Measurements from ENCODE around the gene H2BW2. TPM values are rescaled to one million over a fixed set of nuclear protein-coding genes. Genes with fewer than 3 reads are reported as not detected.
"Not testable (repeated sequence)": the region's sequence is repeated elsewhere in the genome, so short reads cannot be mapped to it uniquely, and the experiment has no call there.

H2BW2 gene
- total RNA-seq: not detected

- intact Hi-C loops (cut with DNase I): no loop called here
- ATAC-seq (no peak), DNase-seq (ENCODE audit: low spot score) (no peak)
These were observed at the start of gene H2BW2 for GRCh38 chrX:104039689-104040505. H2BW2 (plus strand) TSS chrX:104039956; CDS start chrX:104039995, 39 bp downstream.

GRCh38 chrX:103999234-103999633 is 40.5 kb upstream of the H2BW2 start:
- intact Hi-C loops (cut with DNase I): no loop called here
- DNase-seq (ENCODE audit: low spot score) (no peak), ATAC-seq (no peak)

DNA sequence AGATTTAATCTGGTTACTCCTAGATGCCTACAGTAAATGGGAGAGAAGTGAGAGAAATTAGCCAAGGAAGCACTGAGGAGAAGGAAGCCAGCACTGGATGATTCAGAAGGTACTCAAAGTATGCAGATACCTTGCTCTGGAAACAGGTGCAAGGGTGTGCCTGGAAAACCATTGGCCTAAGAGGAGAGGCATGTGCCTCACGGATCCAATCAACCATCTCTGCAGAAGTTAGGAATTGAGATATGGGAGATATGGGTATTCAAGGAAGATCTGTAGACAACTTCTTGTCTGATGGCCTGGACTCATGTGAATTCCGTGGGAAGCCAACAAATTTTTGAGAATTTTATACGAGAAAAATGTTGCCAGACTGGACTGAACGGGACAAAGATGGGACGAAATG is 30.9 kb upstream of the H2BW2 start:
- intact Hi-C loops (cut with DNase I): no loop called here
- DNase-seq (ENCODE audit: low spot score) (no peak), ATAC-seq (no peak)

DNA sequence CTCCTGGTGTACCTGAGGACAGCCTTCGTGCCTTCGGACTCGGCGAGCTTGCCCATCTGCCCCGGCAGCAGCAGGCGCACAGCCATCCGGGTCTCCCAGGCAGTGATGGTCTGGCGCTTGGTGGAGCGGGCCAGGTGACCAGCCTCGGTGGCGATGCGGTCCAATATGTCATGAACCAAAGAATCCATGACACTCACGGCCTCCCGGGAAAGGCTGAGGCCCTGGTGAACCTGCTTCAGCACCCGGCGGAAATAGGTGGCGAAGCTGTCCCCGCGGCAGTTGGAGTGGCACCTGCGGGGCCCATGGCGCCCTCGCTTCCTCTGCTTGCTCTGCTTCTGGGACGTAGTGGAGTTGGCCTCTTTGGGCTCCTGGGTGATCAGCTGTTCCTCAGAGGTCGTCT is 26.6 kb upstream of the H2BW2 start:
- ATAC-seq: no peak
- DNase-seq (ENCODE audit: low spot score): no peak
- intact Hi-C loops (cut with DNase I): no loop called here

DNA sequence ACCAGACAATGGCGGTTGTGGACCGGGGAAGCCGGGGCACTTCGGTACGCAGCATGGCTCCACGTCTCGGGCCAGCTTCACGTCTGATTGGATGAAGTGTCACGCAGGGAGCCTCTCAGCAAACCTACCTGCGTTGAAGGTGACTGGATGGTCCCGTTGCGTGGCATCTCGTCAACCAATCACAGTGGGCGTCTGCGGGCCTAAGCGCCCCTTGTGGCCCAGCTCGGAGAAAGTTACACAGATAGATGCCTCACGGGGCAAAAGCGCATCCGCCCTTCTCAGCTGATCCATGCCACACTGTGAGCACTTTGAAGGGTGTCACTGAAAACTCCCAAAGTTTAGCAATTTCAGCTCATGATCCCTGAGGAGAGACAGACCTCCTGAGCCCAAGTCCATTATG is 26.1 kb upstream of the H2BW2 start, which contains the start of gene H2BW1:
Gene H2BW1, minus strand, starts transcription at position 103 of the 400 bp plus-strand sequence. CDS start 132 bp downstream, outside the sequence.
- intact Hi-C loops (cut with DNase I): no loop called here
- ATAC-seq: no peak
- no peak for DNase-seq (ENCODE audit: low spot score)

DNA sequence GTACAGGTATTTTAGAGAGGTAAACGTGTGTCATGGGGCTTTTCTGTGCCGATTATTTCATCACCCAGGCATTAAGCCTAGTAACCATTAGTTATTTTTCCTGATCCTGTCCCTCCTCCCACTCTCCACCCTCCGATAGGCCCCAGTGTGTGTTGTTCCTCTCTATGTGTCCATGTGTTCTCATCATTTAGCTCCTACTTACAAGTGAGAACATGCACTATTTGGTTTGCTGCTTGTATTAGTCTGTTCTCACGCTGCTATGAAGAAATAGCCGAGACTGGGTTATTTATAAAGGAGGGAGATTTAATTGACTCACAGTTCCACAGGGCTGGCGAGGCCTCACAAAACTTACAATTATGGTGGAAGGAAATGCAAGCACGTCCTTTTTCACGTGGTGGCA is 24.2 kb upstream of the H2BW2 start:
- intact Hi-C loops (cut with DNase I); DNase-seq (ENCODE audit: low spot score): not testable (repeated sequence)

DNA sequence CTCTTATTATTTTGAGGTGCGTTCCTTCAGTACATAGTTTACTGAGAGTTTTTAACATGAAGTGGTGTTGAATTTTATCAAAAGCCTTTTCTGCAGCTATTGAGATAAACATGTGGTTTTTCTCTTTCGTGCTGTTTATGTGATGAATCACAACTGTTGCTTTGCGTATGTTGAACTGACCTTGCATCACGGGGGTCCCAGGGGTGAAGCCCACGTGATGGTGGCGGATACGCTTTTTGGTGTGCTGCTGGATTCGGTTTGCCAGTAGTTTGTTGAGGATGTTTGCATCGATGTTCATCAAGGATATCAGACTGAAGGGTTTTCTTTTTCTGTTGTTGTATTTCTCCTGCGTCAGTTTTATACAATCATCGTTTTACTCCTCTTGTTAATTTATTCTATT is 21.6 kb upstream of the H2BW2 start:
- intact Hi-C loops (cut with DNase I): no loop called here
- ATAC-seq (no peak), DNase-seq (ENCODE audit: low spot score) (no peak)

More for the DNA sequence above, 24.2 kb upstream of the H2BW2 start:
- ATAC-seq: not testable (repeated sequence)

- intact Hi-C loops (cut with DNase I): no loop called here
- DNase-seq (ENCODE audit: low spot score) (no peak), ATAC-seq (no peak)
These were observed 1.2 kb downstream of the H2BW2 start for GRCh38 chrX:104041003-104041402.

GRCh38 chrX:104045642-104046041 is 5.9 kb downstream of the H2BW2 start:
- no peak for ATAC-seq
- intact Hi-C loops (cut with DNase I): no loop called here
- no peak for DNase-seq (ENCODE audit: low spot score)

DNA sequence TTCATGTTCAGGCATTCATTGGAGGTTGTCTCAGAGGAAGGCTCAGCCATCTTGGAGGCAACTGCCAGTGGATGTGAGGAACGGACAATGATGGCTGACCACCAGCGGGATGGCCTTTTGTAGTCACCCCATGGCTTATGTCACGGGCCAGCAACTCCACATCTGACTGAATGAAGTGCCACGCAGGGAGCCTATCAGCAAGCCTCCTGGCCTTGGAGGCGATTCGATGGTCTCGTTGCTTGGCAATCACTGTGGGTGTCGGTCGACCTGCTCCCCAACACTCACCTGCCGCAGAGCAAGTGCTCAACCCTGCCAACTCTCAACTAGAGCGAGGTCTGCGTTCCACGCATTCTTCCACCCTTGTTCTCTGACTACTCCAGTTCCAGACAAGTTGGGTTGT is 7.4 kb downstream of the H2BW2 start:
- DNase-seq (ENCODE audit: low spot score): no peak
- intact Hi-C loops (cut with DNase I): no loop called here
- ATAC-seq: no peak

DNA sequence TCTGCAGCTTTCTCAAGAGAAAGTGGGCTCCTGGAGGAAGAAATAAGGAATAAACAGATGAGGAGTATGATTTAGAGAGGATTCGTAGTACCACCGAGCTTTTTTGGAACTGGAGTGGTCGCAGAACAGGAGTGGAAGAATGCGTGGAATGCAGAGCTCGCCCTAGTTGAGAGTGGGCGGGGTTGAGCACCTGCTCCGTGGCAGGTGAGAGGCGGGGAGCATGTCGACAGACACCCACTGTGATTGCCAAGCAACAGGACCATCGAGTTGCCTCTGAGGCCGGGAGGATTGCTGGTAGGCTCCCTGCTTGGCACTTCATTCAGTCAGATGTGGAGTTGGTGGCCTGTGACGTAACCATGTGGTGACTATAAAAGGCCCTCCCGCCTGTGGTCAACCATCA is 15.2 kb downstream of the H2BW2 start:
- ATAC-seq; DNase-seq (ENCODE audit: low spot score); intact Hi-C loops (cut with DNase I): not testable (repeated sequence)

DNA sequence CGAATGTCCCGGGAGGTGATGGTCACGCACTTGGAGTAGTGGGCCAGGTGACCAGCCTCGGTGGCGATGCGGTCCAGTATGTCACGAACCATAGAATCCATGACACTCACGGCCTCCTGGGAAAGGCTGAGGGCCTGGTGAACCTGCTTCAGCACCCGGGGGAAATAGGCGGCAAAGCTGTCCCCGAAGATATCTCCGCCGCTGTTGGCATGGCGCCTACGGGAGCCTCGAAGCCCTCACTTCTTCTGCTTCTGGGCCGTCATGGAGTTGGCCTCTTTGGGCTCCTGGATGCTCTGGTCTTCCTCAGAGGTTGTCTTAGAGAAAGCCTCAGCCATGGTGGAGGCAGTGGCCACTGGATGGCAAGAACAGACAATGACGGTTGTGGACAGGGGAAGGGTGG is 22.9 kb downstream of the H2BW2 start:
- ATAC-seq; intact Hi-C loops (cut with DNase I); DNase-seq (ENCODE audit: low spot score): not testable (repeated sequence)

DNA sequence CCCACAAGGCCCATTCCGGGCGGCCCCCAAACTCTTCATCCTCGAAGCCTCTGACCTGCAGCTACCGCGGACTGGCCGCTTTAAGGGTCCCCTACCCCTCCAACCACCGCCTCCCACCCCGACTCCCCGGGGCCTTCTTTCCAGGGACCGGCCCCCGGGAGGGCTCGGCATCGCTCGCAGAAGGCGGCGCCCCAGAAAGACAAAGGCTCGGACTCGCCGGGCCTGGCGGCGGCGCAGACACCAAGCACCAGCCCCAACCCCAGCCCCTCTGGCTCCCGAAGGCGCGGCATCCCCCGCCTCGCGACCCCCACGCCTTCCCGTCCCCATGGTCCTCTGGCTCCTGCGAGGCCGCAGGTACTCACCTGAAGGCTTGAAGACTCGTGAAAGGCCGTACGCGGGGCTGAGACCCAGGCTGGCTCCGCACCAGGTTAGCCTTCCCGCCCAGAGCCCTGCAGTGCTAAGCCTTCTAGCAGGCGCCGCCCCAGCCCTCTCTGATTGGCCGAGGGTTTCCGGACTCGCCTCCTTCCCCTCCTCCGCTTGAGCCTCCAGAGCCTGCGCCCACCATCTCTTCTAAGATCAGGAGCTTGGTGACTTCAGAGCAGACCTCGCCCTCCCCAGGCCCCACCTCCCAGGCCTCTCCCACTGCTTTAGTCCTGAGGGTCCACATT is 36.2 kb downstream of the H2BW2 start, which contains the start of gene TMSB15C:
Gene TMSB15C, minus strand, starts transcription at position 459 of the 668 bp plus-strand sequence.
- DNase-seq (ENCODE audit: low spot score); intact Hi-C loops (cut with DNase I): not testable (repeated sequence)
- ATAC-seq: peak; percentile 97

GRCh38 chrX:104077854-104078253 is 38.1 kb downstream of the H2BW2 start:
- ATAC-seq; intact Hi-C loops (cut with DNase I); DNase-seq (ENCODE audit: low spot score): not testable (repeated sequence)

DNA sequence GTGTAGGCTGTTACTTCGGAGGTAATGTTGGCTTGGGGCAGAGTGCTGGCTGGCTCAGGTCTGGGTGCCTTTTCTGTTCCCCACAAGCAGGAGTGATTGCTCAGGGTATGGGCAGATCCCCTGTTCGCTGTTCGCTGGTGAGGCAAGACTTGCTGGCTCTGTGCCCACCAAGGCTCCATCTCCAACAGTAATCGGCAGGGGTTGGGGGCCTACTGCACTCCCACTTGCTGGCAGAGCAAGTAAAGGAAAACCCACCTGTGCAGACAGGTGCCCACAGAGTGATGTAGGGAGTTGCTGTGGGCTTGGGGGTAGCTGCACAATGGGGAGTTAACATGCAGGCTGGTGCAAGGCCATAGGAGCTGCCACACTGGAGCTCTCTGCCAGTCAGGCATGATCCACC is 44.3 kb downstream of the H2BW2 start:
- DNase-seq (ENCODE audit: low spot score) (no peak), ATAC-seq (no peak)
- intact Hi-C loops (cut with DNase I): no loop called here

DNA sequence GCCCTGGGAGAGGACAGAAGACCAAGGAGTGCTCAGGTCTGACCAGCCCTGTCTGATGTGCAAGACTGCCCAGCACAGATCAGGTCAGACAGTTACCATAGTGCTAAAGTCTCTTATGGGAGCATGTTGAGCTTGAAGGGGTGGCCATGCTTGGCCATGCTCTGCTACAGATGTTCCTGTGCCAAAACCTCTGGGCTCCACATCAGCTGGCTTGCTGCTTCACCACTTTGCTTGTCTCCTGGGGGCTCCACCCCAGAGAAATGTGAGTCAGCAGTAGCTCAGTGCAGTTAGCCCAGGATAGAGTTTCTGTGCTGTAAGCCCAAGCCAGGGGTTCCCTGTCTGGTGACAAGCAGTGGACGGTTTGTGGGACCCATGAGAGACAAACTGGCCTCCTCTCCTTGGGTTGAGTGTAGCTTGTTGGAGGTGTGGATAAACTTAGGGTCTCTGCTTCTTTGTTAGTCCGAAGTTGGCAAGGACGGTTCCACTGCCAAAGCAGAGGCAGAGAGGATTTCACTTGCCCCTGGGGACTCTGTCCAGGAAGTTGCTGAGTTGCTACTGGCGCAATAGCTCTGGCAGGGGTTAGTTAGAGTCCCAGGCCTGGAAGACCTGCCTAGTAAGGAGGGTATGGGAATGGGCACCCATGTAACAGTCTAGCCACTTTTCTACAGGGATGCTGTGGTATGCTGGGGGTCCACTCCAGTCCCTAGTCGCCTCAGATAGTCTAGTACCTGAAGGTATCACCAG is 45.0 kb downstream of the H2BW2 start:
- intact Hi-C loops (cut with DNase I): no loop called here
- no peak for ATAC-seq
- DNase-seq (ENCODE audit: low spot score): no peak

DNA sequence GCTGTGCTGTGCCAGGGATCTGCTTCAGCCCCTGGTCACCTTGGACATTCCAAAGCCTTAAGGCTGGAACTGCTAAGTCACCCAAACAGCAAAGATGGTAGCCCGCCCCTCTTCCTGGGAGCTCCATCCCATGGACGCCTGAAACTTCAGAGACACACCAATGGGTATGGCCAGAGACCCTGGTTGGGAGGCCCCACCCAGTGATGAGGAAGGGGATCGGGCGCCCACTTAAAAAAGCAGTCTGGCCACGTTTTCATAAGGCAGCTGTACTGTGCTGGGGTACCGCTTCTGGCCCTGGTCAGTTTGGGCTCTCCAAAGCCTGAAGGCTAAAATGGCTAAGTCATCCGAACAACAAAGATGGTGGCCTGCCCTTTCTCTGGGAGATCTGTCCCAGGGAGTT is 45.7 kb downstream of the H2BW2 start:
- intact Hi-C loops (cut with DNase I): no loop called here
- no peak for DNase-seq (ENCODE audit: low spot score)
- ATAC-seq: no peak

DNA sequence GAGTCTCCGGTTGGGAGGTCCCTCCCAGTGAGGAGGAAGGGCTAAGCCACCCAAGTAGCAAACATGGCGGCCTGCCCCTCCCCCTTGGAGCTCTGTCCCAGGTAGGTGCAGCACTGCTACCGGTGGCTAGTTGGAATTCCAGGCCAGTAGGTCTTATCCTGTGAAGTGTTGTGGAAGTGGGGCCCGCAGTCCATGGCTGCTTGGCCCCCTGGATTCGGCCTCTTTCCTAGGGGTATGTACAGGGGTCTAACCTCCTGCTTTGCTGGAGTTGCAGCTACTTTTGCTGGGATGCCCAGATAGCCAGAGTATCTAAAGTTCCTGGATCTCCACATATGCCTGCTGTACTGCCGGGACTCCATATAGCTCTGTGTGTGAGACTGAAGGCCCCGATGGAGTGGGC is 46.2 kb downstream of the H2BW2 start:
- ATAC-seq (no peak), DNase-seq (ENCODE audit: low spot score) (no peak)
- intact Hi-C loops (cut with DNase I): no loop called here

Measured in sciatic nerve (tissue), 2 donors.